ENCODE measurements around the gene YIF1A. TPM values are rescaled to one million over a fixed set of nuclear protein-coding genes. Genes with fewer than 3 reads are reported as not detected.
A peak's percentile ranks its signal among the peaks of the same experiment; 100 is the strongest.

The YIF1A gene
- total and polyA plus RNA-seq, 2 of the 4 experiments (the other 2 are of a cell fraction): 128 to 207 TPM

- no peaks in the 10 kb centered on the region for H3K9me3 ChIP-seq (ENCODE audit: control insufficient read depth, insufficient read depth, low read length)
- DNase-seq (no peak), ATAC-seq (ENCODE audit: low read depth) (no peak)
- no peak overlapping the region for H3K4me2 ChIP-seq (ENCODE audit: low read depth, low read length)
- H3K4me3 ChIP-seq (ENCODE audit: insufficient read depth, low read depth, low read length): no peak overlapping the region
- H2BK5ac ChIP-seq (ENCODE audit: low read depth, low read length, poor library complexity, severe bottlenecking): no peak overlapping the region
- no peaks in the 10 kb centered on the region for H4K20me1 ChIP-seq (ENCODE audit: insufficient read depth, low read length)
- no peak overlapping the region for H3K4ac ChIP-seq (ENCODE audit: low read depth, low read length)
- in situ Hi-C loops (cut with MboI; ENCODE audit: low sequenced_read_pairs) (no loop called here), dilution Hi-C loops (cut with HindIII; ENCODE audit: low sequenced_read_pairs, unreplicated experiment) (no loop called here), intact Hi-C loops (cut with micrococcal nuclease) (no loop called here)
- H2BK120ac ChIP-seq (ENCODE audit: low read depth, low read length): no peak overlapping the region
- no peak overlapping the region for H3K9ac ChIP-seq (ENCODE audit: low read depth, low read length)
- peaks cover 0 to 36% of the 10 kb centered on the region in 2 experiments; a peak in 3 of 4 replicates for H3K79me1 ChIP-seq (ENCODE audit: low read depth in 1 of 2, low read length in 2 of 2)
- 0 out of 2 replicates have a peak overlapping the region, but pooled peaks have one; percentile 44 for H2AK5ac ChIP-seq (ENCODE audit: low read depth, low read length)
- H2AFZ ChIP-seq (replicated peaks; ENCODE audit: low read length, poor library complexity): no peak overlapping the region
- no peak overlapping the region for H4K5ac ChIP-seq (ENCODE audit: low read depth, low read length)
- peak overlapping the region; percentile 7; the same call in 1 of the 2 replicates for H4K91ac ChIP-seq (ENCODE audit: insufficient read depth, low read depth, low read length)
- H3K23ac ChIP-seq (ENCODE audit: low read depth, low read length): no peak overlapping the region
- no peak overlapping the region for H3K56ac ChIP-seq (ENCODE audit: extremely low read depth, insufficient read depth, low read length)
- H2BK20ac ChIP-seq (ENCODE audit: low read depth, low read length): no peak overlapping the region
- H2AK9ac ChIP-seq (replicated peaks; ENCODE audit: low read depth, low read length, poor library complexity): no peak overlapping the region
- CTCF ChIA-PET: interaction anchor here (1.6 kb wide), 1 partner anchor 11 kb away, joined by 5 read pairs; no protein-coding TSS in a partner anchor
- 78% methylated on average over 6 of the region's 11 CpGs; no CpG with 5 or more reads in 1 of the 2 experiments for WGBS, 2 experiments (ENCODE audit: extremely low coverage in 2 of 2, insufficient read length in 1 of 2)
- TF ChIP-seq NFE2L2 (IDR thresholded peaks at IDR 0.05; ENCODE audit: low read depth, low read length): no peak
- no peak for TF ChIP-seq MAZ (IDR thresholded peaks at IDR 0.05; ENCODE audit: borderline replicate concordance, low read depth, low read length)
- no peak for TF ChIP-seq BHLHE40 (IDR thresholded peaks at IDR 0.05; ENCODE audit: low read depth, low read length)
- TF ChIP-seq CEBPB (IDR thresholded peaks at IDR 0.05; ENCODE audit: low read depth, low read length): no peak
- no peak for TF ChIP-seq POLR2A (IDR thresholded peaks at IDR 0.05; ENCODE audit: low read depth, low read length)
- no peak for TF ChIP-seq CTCF (conservative IDR thresholded peaks at IDR 0.05; ENCODE audit: low read depth, low read length)
- no peak for TF ChIP-seq CHD1 (IDR thresholded peaks at IDR 0.05; ENCODE audit: low read depth, low read length)
- TF ChIP-seq USF2 (IDR thresholded peaks at IDR 0.05; ENCODE audit: low read depth, low read length): no peak
- no peak for TF ChIP-seq FOS (IDR thresholded peaks at IDR 0.05; ENCODE audit: low read depth, low read length)
- peaks cover 35% of the 10 kb centered on the region for H3K9me1 ChIP-seq (ENCODE audit: insufficient read depth, low read length)
- H4K8ac ChIP-seq (ENCODE audit: low read depth in 2 of 2, low read length in 2 of 2): peak overlapping the region in 1 of 2 experiments; percentile 5; a peak in 1 of 4 replicates
- H3K36me3 ChIP-seq (ENCODE audit: control insufficient read depth, insufficient read depth, low read length): no peaks in the 10 kb centered on the region
- no peak overlapping the region for H3K14ac ChIP-seq (replicated peaks; ENCODE audit: low read depth, low read length)
- no peak overlapping the region for H3K27ac ChIP-seq (ENCODE audit: insufficient read depth, low read length)
- peaks cover 46% of the 10 kb centered on the region for H3K4me1 ChIP-seq (ENCODE audit: control insufficient read depth, insufficient read depth, low read length)
- H2BK15ac ChIP-seq (ENCODE audit: low read depth, low read length): no peak overlapping the region
- H3K18ac ChIP-seq (ENCODE audit: low read depth, low read length): no peak overlapping the region
- H3K27me3 ChIP-seq (ENCODE audit: control insufficient read depth, insufficient read depth, low read length): no peaks in the 10 kb centered on the region
- POLR2A ChIA-PET (ENCODE audit: unreplicated experiment): no interaction called here
- no TSS peak for BruUV-seq (replicated peaks)
Observed at GRCh38 chr11:66322732-66323427, 33.9 kb upstream of the YIF1A start.
